Aorta (tissue), 5 donors: ENCODE results near the gene LRRC36. TPM values are rescaled to one million over a fixed set of nuclear protein-coding genes. Genes with fewer than 3 reads are reported as not detected.
"Not testable (repeated sequence)": the region's sequence is repeated elsewhere in the genome, so short reads cannot be mapped to it uniquely, and the experiment has no call there.

Experiments
- ATAC-seq: fragments of 200-7000 bp; cut with Tn5 transposase; one replicate; pipeline ENCODE4 v1.9.1; 2022; ENCODE audit warnings: moderate library complexity; ENCODE audit not compliant: low FRiP score
- DNase-seq, 2 donors: peaks; one replicate each; pipeline ENCODE4 v3.0.0-alpha.2; 2020
- H3K27ac ChIP-seq, 2 donors: one replicate each; pipeline ENCODE4 v1.5.1; 2013; ENCODE audit warnings: low read length in 2 of 2, mild to moderate bottlenecking in 2 of 2, moderate library complexity in 2 of 2, control low read depth in 1 of 2, inconsistent platforms in 1 of 2, low read depth in 1 of 2
- H3K27me3 ChIP-seq, 2 donors: one replicate each; pipeline ENCODE4 v1.6.1; 2013; ENCODE audit warnings: control low read depth in 1 of 2, low read length in 1 of 2, mild to moderate bottlenecking in 1 of 2, moderate library complexity in 1 of 2; ENCODE audit not compliant: insufficient read depth in 2 of 2, control insufficient read depth in 1 of 2
- H3K36me3 ChIP-seq, 2 donors: one replicate each; pipeline ENCODE4 v1.6.1; 2013; ENCODE audit warnings: control low read depth in 1 of 2, low read length in 1 of 2, mild to moderate bottlenecking in 1 of 2; ENCODE audit not compliant: insufficient read depth in 2 of 2, control insufficient read depth in 1 of 2
- H3K4me1 ChIP-seq, 2 donors: one replicate each; pipeline ENCODE4 v1.6.1; 2013; ENCODE audit warnings: low read length in 2 of 2, control low read depth in 1 of 2, mild to moderate bottlenecking in 1 of 2, moderate library complexity in 1 of 2; ENCODE audit not compliant: insufficient read depth in 2 of 2, control insufficient read depth in 1 of 2
- H3K4me3 ChIP-seq, 2 donors: one replicate each; pipeline ENCODE4 v1.5.1; 2013; ENCODE audit warnings: low read length in 2 of 2, control low read depth in 1 of 2, mild to moderate bottlenecking in 1 of 2
- H3K9me3 ChIP-seq: one replicate; pipeline ENCODE4 v1.6.1; 2013; ENCODE audit warnings: mild to moderate bottlenecking, low read length; ENCODE audit not compliant: control insufficient read depth
- WGBS, 2 donors: extraction: QIAGEN DNeasy Blood & Tissue Kit; methylation state at CpG; one replicate each; pipeline ENCODE4 v1.1.7; 2013; 5-methylcytosine and 5-hydroxymethylcytosine counted together
- intact Hi-C, 2 donors: fragments of 100-400 bp; cut with DNase I; formaldehyde crosslinking; loops; one replicate each; pipeline versions ENCODE4 v1.14.2 to v1.15.0; 2022
- polyA plus RNA-seq, 2 donors: library from polyadenylated mRNA; stranded (reverse); fragments of 200-250 nt; gene quantifications; one replicate each; pipeline ENCODE4 v1.2.3, GENCODE V29; 2013
- total RNA-seq, 2 donors: library from RNA; stranded (reverse); fragmentation: NEBNext Ultra II Directional; extraction: Animal tissue kit (Norgen Biotek cat#: 25700); gene quantifications; one replicate each; pipeline ENCODE4 v1.2.1, GENCODE V29; 2021
- donor health status: healthy with polysubstance abuse.
- donor health status: Bipolar disorder and iron deficiency.
- donor health status: DM: no; HTN: no; CAD: no.
- donor health status: DM: no; HTN: no; CAD: no.
- donor health status: DM: yes; HTN: yes; CAD: no.

Gene LRRC36
- total and polyA plus RNA-seq, 4 donors, result 0.51 TPM; not detected in 3

DNA sequence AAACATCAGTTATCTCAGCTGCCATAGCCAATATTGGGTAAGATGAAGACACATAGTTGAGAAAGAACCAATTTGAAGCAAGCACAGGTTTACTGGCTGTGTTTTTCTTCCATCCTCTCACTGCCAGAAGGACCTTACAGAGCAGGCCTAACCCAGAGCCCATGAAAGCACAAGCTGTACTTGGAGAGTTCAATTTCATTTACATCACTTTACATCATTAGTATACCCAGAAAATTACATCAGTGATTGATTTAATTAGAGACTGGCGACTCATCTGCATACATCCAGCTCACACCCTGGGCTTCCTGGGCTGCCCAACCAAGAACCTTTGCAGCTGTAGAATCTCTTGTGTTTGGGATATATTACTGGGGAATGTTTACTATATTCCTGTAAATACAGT lies 23.7 kb downstream of the LRRC36 start:
- Histone ChIP-seq H3K36me3 (no peaks in the 10 kb centered on the region), H3K9me3 (no peaks in the 10 kb centered on the region), H3K27me3 (no peaks in the 10 kb centered on the region), H3K27ac (no peak overlapping the region), H3K4me1 (no peaks in the 10 kb centered on the region), H3K4me3 (no peak overlapping the region)
- intact Hi-C loops, result no loop called here
- ATAC-seq (no peak), DNase-seq (no peak)
- 97 to 100% methylated on average over 1 of the region's 1 CpG for WGBS, 2 donors

GRCh38 chr16:67352463-67352862 lies 25.8 kb downstream of the LRRC36 start:
- H3K4me3 ChIP-seq, intact Hi-C loops, DNase-seq, H3K36me3 ChIP-seq, H3K4me1 ChIP-seq, H3K9me3 ChIP-seq, H3K27ac ChIP-seq, ATAC-seq, H3K27me3 ChIP-seq: not testable (repeated sequence)
- 96% methylated on average over 3 of the region's 3 CpGs for WGBS, 2 donors

DNA sequence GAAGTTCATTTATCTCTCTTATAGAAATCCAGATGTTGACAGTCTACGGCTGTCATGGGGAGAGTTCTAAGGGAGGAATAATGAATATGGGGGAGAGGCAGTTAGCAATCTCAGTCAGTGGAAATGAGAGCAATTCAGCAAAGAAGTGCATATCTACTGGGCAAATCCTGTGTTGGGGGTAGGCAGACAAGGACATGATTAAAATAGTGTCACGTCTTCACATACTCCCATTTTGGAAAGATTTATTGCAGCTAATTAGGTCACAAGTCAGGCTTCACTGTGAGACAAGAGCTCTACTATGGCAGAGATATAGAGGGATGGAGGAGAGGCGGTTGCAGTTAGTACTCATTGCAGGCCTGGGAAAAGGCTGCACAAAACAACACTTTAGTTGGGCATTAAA lies 29.8 kb downstream of the LRRC36 start:
- Histone ChIP-seq H3K36me3 (no peaks in the 10 kb centered on the region), H3K9me3 (no peaks in the 10 kb centered on the region), H3K4me3 (no peak overlapping the region), H3K27me3 (no peaks in the 10 kb centered on the region), H3K4me1 (no peaks in the 10 kb centered on the region), H3K27ac (no peak overlapping the region)
- DNase-seq, result no peak
- ATAC-seq, result no peak
- WGBS, 2 donors, result 65 to 66% methylated on average over 3 of the region's 3 CpGs
- intact Hi-C loops, result no loop called here

DNA sequence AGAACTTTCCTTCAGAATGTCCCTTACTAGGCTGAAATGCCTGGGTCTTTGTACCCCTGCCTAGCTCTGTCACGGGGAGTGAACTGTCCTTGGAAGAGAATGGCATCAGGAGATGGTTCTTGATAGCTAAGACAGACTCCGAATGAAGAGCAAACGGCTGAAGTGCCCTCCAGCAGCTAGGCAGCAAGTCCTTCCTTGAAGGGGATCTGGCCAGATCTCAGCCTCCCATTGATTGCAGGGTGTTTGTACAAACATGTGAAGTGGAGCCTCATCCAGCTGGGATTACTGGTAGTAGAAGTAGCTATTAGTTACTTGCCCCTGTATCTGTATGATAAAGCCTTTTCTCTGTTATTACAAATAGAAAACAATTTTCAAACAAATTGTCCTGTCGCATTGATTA lies 30.9 kb downstream of the LRRC36 start:
- DNase-seq (no peak), ATAC-seq (no peak)
- intact Hi-C loops, result no loop called here
- no peak overlapping the region for H3K27ac ChIP-seq
- H3K27me3 ChIP-seq, result no peaks in the 10 kb centered on the region
- H3K4me1 ChIP-seq, result no peaks in the 10 kb centered on the region
- WGBS, 2 donors, result 61 to 67% methylated on average over 4 of the region's 4 CpGs
- no peaks in the 10 kb centered on the region for H3K36me3 ChIP-seq
- H3K9me3 ChIP-seq, result no peaks in the 10 kb centered on the region
- no peak overlapping the region for H3K4me3 ChIP-seq

GRCh38 chr16:67359540-67360269 lies 33.1 kb downstream of the LRRC36 start:
- intact Hi-C loops, H3K9me3 ChIP-seq, H3K36me3 ChIP-seq, H3K4me3 ChIP-seq, H3K4me1 ChIP-seq, DNase-seq, ATAC-seq, H3K27ac ChIP-seq, H3K27me3 ChIP-seq: not testable (repeated sequence)
- WGBS, 2 donors, result 93 to 96% methylated on average over 8 of the region's 8 CpGs

GRCh38 chr16:67361038-67361437 lies 34.4 kb downstream of the LRRC36 start:
- no peak overlapping the region for H3K4me3 ChIP-seq
- no peaks in the 10 kb centered on the region for H3K27me3 ChIP-seq
- no peak overlapping the region for H3K27ac ChIP-seq
- intact Hi-C loops, result no loop called here
- 76 to 83% methylated on average over 3 of the region's 3 CpGs for WGBS, 2 donors
- H3K4me1 ChIP-seq, result no peaks in the 10 kb centered on the region
- ATAC-seq, result no peak
- no peaks in the 10 kb centered on the region for H3K9me3 ChIP-seq
- no peak for DNase-seq
- H3K36me3 ChIP-seq, result no peaks in the 10 kb centered on the region

- Histone ChIP-seq H3K27ac (no peak overlapping the region), H3K36me3 (no peaks in the 10 kb centered on the region), H3K27me3 (no peaks in the 10 kb centered on the region), H3K9me3 (no peaks in the 10 kb centered on the region), H3K4me1 (no peaks in the 10 kb centered on the region), H3K4me3 (no peak overlapping the region)
- ATAC-seq, result no peak
- DNase-seq, result no peak
- intact Hi-C loops, result no loop called here
These were observed 38.1 kb downstream of the LRRC36 start for GRCh38 chr16:67364600-67365235.

- Histone ChIP-seq H3K4me1 (no peaks in the 10 kb centered on the region), H3K27ac (no peak overlapping the region), H3K36me3 (no peaks in the 10 kb centered on the region), H3K9me3 (no peaks in the 10 kb centered on the region), H3K4me3 (no peak overlapping the region), H3K27me3 (no peaks in the 10 kb centered on the region)
- 81 to 83% methylated on average over 4 of the region's 4 CpGs for WGBS, 2 donors
- DNase-seq (no peak), ATAC-seq (no peak)
- intact Hi-C loops, result no loop called here
These were observed 44.0 kb downstream of the LRRC36 start for GRCh38 chr16:67370661-67371060.

DNA sequence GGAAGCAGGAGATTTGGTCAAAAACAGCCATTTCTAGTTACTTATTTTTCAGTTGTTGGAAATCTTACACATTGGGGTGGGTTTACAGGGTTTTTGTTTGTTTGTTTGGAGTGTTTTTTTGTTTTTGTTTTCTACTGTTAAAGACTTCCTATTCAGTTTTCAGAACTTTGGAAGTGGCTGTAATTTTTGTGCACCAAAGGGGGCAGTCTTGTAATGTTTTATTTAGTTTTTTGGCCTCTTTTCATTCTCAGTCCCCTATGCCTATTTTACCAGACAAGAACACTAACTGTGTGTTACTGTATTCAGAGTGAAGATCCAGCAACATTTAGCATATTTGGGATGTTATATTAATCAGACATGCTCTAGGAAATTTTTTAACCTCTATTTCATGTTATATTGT lies 46.0 kb downstream of the LRRC36 start:
- intact Hi-C loops, result no loop called here
- Histone ChIP-seq H3K4me1 (no peaks in the 10 kb centered on the region), H3K36me3 (no peaks in the 10 kb centered on the region), H3K27me3 (peaks cover 0 to 3% of the 10 kb centered on the region in 2 donors), H3K4me3 (no peak overlapping the region), H3K27ac (no peak overlapping the region), H3K9me3 (no peaks in the 10 kb centered on the region)
- ATAC-seq, result no peak
- DNase-seq, result no peak
